Gastrocnemius medialis (tissue), 4 donors: ENCODE results near the gene EMD. TPM values are rescaled to one million over a fixed set of nuclear protein-coding genes. Genes with fewer than 3 reads are reported as not detected.

Experiments used
- ATAC-seq, 2 donors: fragments of 150-250 bp; one replicate each; pipeline ENCODE4 v1.9.1; 2016
- DNase-seq, 2 donors: peaks; one replicate each; pipeline ENCODE4 v3.0.0-alpha.2; 2019
- H3K27ac ChIP-seq, 4 donors: fragments of 200-600 bp; sonication (generic); 1 replicate in 1 of 4; 2 replicates in 3 of 4; pipeline ENCODE4 v1.5.1; 2016 to 2018; ENCODE audit warnings: mild to moderate bottlenecking in 2 of 4, moderate library complexity in 1 of 4
- H3K27me3 ChIP-seq, 3 donors: fragments of 200-600 bp; sonication (generic) in 2 of 3; 1 replicate in 1 of 3; 2 replicates in 2 of 3; pipeline versions ENCODE4 v1.5.1 to v1.6.0; 2016 to 2019; ENCODE audit warnings: mild to moderate bottlenecking in 1 of 3, moderate library complexity in 1 of 3
- H3K36me3 ChIP-seq, 2 donors: fragments of 200-600 bp; sonication (generic) in 1 of 2; one replicate each; pipeline ENCODE4 v1.5.1; 2017 to 2018
- H3K4me1 ChIP-seq, 2 donors: fragments of 200-600 bp; sonication (generic) in 1 of 2; one replicate each; pipeline ENCODE4 v1.5.1; 2016 to 2017; ENCODE audit warnings: mild to moderate bottlenecking in 2 of 2
- H3K4me3 ChIP-seq, 4 donors: fragments of 200-600 bp; sonication (generic) in 3 of 4; 1 replicate in 1 of 4; 2 replicates in 3 of 4; pipeline ENCODE4 v1.5.1; 2016 to 2019; ENCODE audit warnings: mild to moderate bottlenecking in 2 of 4
- H3K9me3 ChIP-seq, 3 donors: fragments of 200-600 bp; sonication (generic) in 2 of 3; 1 replicate in 1 of 3; 2 replicates in 2 of 3; pipeline ENCODE4 v1.5.1; 2016 to 2019
- CTCF ChIP-seq, 5 experiments: fragments of 450-650 bp in 3 of 5; fragments of 200-600 bp in 2 of 5; sonication (generic) in 2 of 5; IDR thresholded peaks in 4 of 5; conservative IDR thresholded peaks in 1 of 5; 1 replicate in 4 of 5; 2 replicates in 1 of 5; pipeline ENCODE4 v1.5.1; 2016 to 2019; ENCODE audit warnings: antibody characterized with exemption in 5 of 5, mild to moderate bottlenecking in 3 of 5, moderate library complexity in 3 of 5
- POLR2A ChIP-seq, 2 donors: fragments of 450-650 bp; IDR thresholded peaks; one replicate each; pipeline ENCODE4 v1.6.1; 2017; ENCODE audit warnings: antibody characterized with exemption in 2 of 2, mild to moderate bottlenecking in 2 of 2, moderate library complexity in 2 of 2
- in situ Hi-C, 4 donors: fragments of 200-750 bp; cut with MboI; loops; one replicate each; pipeline versions ENCODE4 v1.15.0 to v1.8.0; 2017; ENCODE audit warnings: low sequenced_read_pairs in 4 of 4
- intact Hi-C: fragments of 100-400 bp; cut with DNase I; formaldehyde crosslinking; loops from one replicate; pipeline ENCODE4 v1.15.1; 2023; ENCODE audit warnings: low total_unique reads
- total RNA-seq, 4 donors: library from RNA; depleted of rRNA; stranded (reverse); fragments of >200 nt; gene quantifications; one replicate each; pipeline versions ENCODE4 v1.1.0 to v1.2.3, GENCODE V29; 2016

EMD gene
- total RNA-seq: 10 to 100 TPM; 36.2 to 61.5 (median 53.2) TPM

- Histone ChIP-seq H3K4me1 (peaks cover 5 to 13% of the 10 kb centered on the region in 2 donors), H3K27ac (peak within 1 kb of the TSS; percentile 87 to 99 (median 96)), H3K36me3 (no peaks in the 10 kb centered on the region), H3K9me3 (no peaks in the 10 kb centered on the region), H3K4me3 (peak within 1 kb of the TSS; percentile 67 to 84 (median 69)), H3K27me3 (no peaks in the 10 kb centered on the region)
- intact Hi-C loops: loop anchor here (5.0 to 10.0 kb wide), 4 partner anchors 166 to 584 kb away; partner anchors contain the start of genes G6PD, HCFC1, IDH3G and IKBKG
- ATAC-seq (peak; percentile 79 to 84), DNase-seq (peak; percentile 95 to 98)
- in situ Hi-C loops: no loop called here
- TF ChIP-seq CTCF (IDR thresholded peaks at IDR 0.05 in 4 of 5, conservative IDR thresholded peaks at IDR 0.05 in 1 of 5) (peak in 1 of 5 experiments; percentile 5), POLR2A (IDR thresholded peaks at IDR 0.05) (peak; percentile 89 to 93)
These were observed at the start of gene EMD for GRCh38 chrX:154378799-154379568. TSS of gene EMD (plus strand) at chrX:154379295. CDS start at chrX:154379485, 190 bp downstream.

- no peak for ATAC-seq
- Histone ChIP-seq H3K36me3 (no peaks in the 10 kb centered on the region), H3K27ac (no peak overlapping the region), H3K27me3 (no peaks in the 10 kb centered on the region), H3K9me3 (no peaks in the 10 kb centered on the region), H3K4me1 (peaks cover 5 to 6% of the 10 kb centered on the region in 2 donors), H3K4me3 (no peak overlapping the region)
- in situ Hi-C loops (no loop called here), intact Hi-C loops (no loop called here)
- TF ChIP-seq CTCF (IDR thresholded peaks at IDR 0.05 in 4 of 5, conservative IDR thresholded peaks at IDR 0.05 in 1 of 5) (no peak), POLR2A (IDR thresholded peaks at IDR 0.05) (no peak)
- DNase-seq: no peak
These were observed 46.5 kb upstream of the EMD start for GRCh38 chrX:154332561-154332960.

GRCh38 chrX:154333116-154333515 lies 46.0 kb upstream of the EMD start:
- H3K36me3 ChIP-seq: no peaks in the 10 kb centered on the region
- no peak overlapping the region for H3K27ac ChIP-seq
- H3K9me3 ChIP-seq: no peaks in the 10 kb centered on the region
- TF ChIP-seq CTCF (IDR thresholded peaks at IDR 0.05 in 4 of 5, conservative IDR thresholded peaks at IDR 0.05 in 1 of 5): no peak
- no peak for TF ChIP-seq POLR2A (IDR thresholded peaks at IDR 0.05)
- no peaks in the 10 kb centered on the region for H3K27me3 ChIP-seq
- H3K4me1 ChIP-seq: peaks cover 0 to under 1% of the 10 kb centered on the region in 2 donors
- in situ Hi-C loops (no loop called here), intact Hi-C loops (no loop called here)
- ATAC-seq: no peak
- DNase-seq: no peak
- H3K4me3 ChIP-seq: no peak overlapping the region

GRCh38 chrX:154333837-154334271 lies 45.2 kb upstream of the EMD start:
- no peaks in the 10 kb centered on the region for H3K36me3 ChIP-seq
- no peaks in the 10 kb centered on the region for H3K4me1 ChIP-seq
- H3K9me3 ChIP-seq: no peaks in the 10 kb centered on the region
- intact Hi-C loops: no loop called here
- H3K27me3 ChIP-seq: no peaks in the 10 kb centered on the region
- no peak for DNase-seq
- TF ChIP-seq CTCF (IDR thresholded peaks at IDR 0.05 in 4 of 5, conservative IDR thresholded peaks at IDR 0.05 in 1 of 5): no peak
- no peak for TF ChIP-seq POLR2A (IDR thresholded peaks at IDR 0.05)
- no peak overlapping the region for H3K27ac ChIP-seq
- ATAC-seq: no peak
- H3K4me3 ChIP-seq: no peak overlapping the region
- in situ Hi-C loops: no loop called here
